Measurements from ENCODE around the gene YBEY. TPM values are rescaled to one million over a fixed set of nuclear protein-coding genes. Genes with fewer than 3 reads are reported as not detected.
"Not testable (repeated sequence)": the region's sequence is repeated elsewhere in the genome, so short reads cannot be mapped to it uniquely, and the experiment has no call there.

YBEY gene
- total RNA-seq, 1 experiment from 2014 or later, result 38.5 TPM

GRCh38 chr21:46297338-46298271, 11.5 kb downstream of the YBEY start:
- Histone ChIP-seq H3K27me3 (ENCODE audit: low read length) (no peaks in the 10 kb centered on the region), H3K9ac (ENCODE audit: low read length) (no peak overlapping the region), H3K9me3 (ENCODE audit: low read length) (no peaks in the 10 kb centered on the region), H3K36me3 (ENCODE audit: insufficient read depth, low read length) (peaks cover 6% of the 10 kb centered on the region), H3K27ac (ENCODE audit: low read length) (no peak overlapping the region), H4K20me1 (ENCODE audit: insufficient read depth, low read depth, low read length) (no peaks in the 10 kb centered on the region), H3K4me3 (ENCODE audit: low read length) (no peak overlapping the region), H3K4me1 (ENCODE audit: low read length) (peaks cover 8% of the 10 kb centered on the region), H3K79me2 (ENCODE audit: low read length) (no peaks in the 10 kb centered on the region), H3K9me2 (replicated peaks; ENCODE audit: insufficient read depth, low read length) (no peaks in the 10 kb centered on the region), H2AFZ (ENCODE audit: low read length) (no peak overlapping the region), H3K4me2 (ENCODE audit: low read depth, low read length, poor library complexity, severe bottlenecking) (no peak overlapping the region)
- no peak for DNase-seq

GRCh38 chr21:46299167-46299566, 13.0 kb downstream of the YBEY start:
- Histone ChIP-seq H3K9me2 (replicated peaks; ENCODE audit: insufficient read depth, low read length) (no peaks in the 10 kb centered on the region), H3K4me3 (ENCODE audit: low read length) (no peak overlapping the region), H3K27ac (ENCODE audit: low read length) (no peak overlapping the region), H3K9me3 (ENCODE audit: low read length) (no peaks in the 10 kb centered on the region), H3K4me2 (ENCODE audit: low read depth, low read length, poor library complexity, severe bottlenecking) (no peak overlapping the region), H3K79me2 (ENCODE audit: low read length) (no peaks in the 10 kb centered on the region), H3K36me3 (ENCODE audit: insufficient read depth, low read length) (peaks cover 6% of the 10 kb centered on the region), H2AFZ (ENCODE audit: low read length) (no peak overlapping the region), H3K27me3 (ENCODE audit: low read length) (no peaks in the 10 kb centered on the region), H3K4me1 (ENCODE audit: low read length) (peaks cover 8% of the 10 kb centered on the region), H4K20me1 (ENCODE audit: insufficient read depth, low read depth, low read length) (no peaks in the 10 kb centered on the region), H3K9ac (ENCODE audit: low read length) (no peak overlapping the region)
- DNase-seq, result no peak

GRCh38 chr21:46301759-46302158, 15.6 kb downstream of the YBEY start:
- Histone ChIP-seq H3K79me2 (ENCODE audit: low read length) (no peaks in the 10 kb centered on the region), H2AFZ (ENCODE audit: low read length) (no peak overlapping the region), H3K27ac (ENCODE audit: low read length) (no peak overlapping the region), H4K20me1 (ENCODE audit: insufficient read depth, low read depth, low read length) (no peaks in the 10 kb centered on the region), H3K9ac (ENCODE audit: low read length) (no peak overlapping the region), H3K27me3 (ENCODE audit: low read length) (no peaks in the 10 kb centered on the region), H3K4me1 (ENCODE audit: low read length) (no peaks in the 10 kb centered on the region), H3K9me3 (ENCODE audit: low read length) (no peaks in the 10 kb centered on the region), H3K4me3 (ENCODE audit: low read length) (no peak overlapping the region), H3K36me3 (ENCODE audit: insufficient read depth, low read length) (peaks cover 11% of the 10 kb centered on the region), H3K9me2 (replicated peaks; ENCODE audit: insufficient read depth, low read length) (no peaks in the 10 kb centered on the region), H3K4me2 (ENCODE audit: low read depth, low read length, poor library complexity, severe bottlenecking) (no peak overlapping the region)
- no peak for DNase-seq

GRCh38 chr21:46304437-46304836, 18.3 kb downstream of the YBEY start:
- H3K36me3 ChIP-seq (ENCODE audit: insufficient read depth, low read length), result peaks cover 12% of the 10 kb centered on the region
- no peak overlapping the region for H3K9ac ChIP-seq (ENCODE audit: low read length)
- no peak overlapping the region for H3K27ac ChIP-seq (ENCODE audit: low read length)
- H3K4me2 ChIP-seq (ENCODE audit: low read depth, low read length, poor library complexity, severe bottlenecking), result no peak overlapping the region
- H2AFZ ChIP-seq (ENCODE audit: low read length), result no peak overlapping the region
- no peaks in the 10 kb centered on the region for H3K27me3 ChIP-seq (ENCODE audit: low read length)
- H3K4me1 ChIP-seq (ENCODE audit: low read length), result no peaks in the 10 kb centered on the region
- no peaks in the 10 kb centered on the region for H4K20me1 ChIP-seq (ENCODE audit: insufficient read depth, low read depth, low read length)
- no peaks in the 10 kb centered on the region for H3K9me3 ChIP-seq (ENCODE audit: low read length)
- no peaks in the 10 kb centered on the region for H3K9me2 ChIP-seq (replicated peaks; ENCODE audit: insufficient read depth, low read length)
- no peak for DNase-seq
- no peak overlapping the region for H3K4me3 ChIP-seq (ENCODE audit: low read length)
- no peaks in the 10 kb centered on the region for H3K79me2 ChIP-seq (ENCODE audit: low read length)

- Histone ChIP-seq H3K4me2 (ENCODE audit: low read depth, low read length, poor library complexity, severe bottlenecking) (no peak overlapping the region), H3K27ac (ENCODE audit: low read length) (no peak overlapping the region), H3K9me3 (ENCODE audit: low read length) (no peaks in the 10 kb centered on the region), H2AFZ (ENCODE audit: low read length) (no peak overlapping the region), H3K36me3 (ENCODE audit: insufficient read depth, low read length) (peaks cover 13% of the 10 kb centered on the region; the same call in 1 of the 2 replicates), H3K79me2 (ENCODE audit: low read length) (no peaks in the 10 kb centered on the region), H3K9me2 (replicated peaks; ENCODE audit: insufficient read depth, low read length) (no peaks in the 10 kb centered on the region), H3K9ac (ENCODE audit: low read length) (no peak overlapping the region), H3K4me3 (ENCODE audit: low read length) (no peak overlapping the region), H4K20me1 (ENCODE audit: insufficient read depth, low read depth, low read length) (no peaks in the 10 kb centered on the region), H3K4me1 (ENCODE audit: low read length) (no peaks in the 10 kb centered on the region), H3K27me3 (ENCODE audit: low read length) (no peaks in the 10 kb centered on the region)
- DNase-seq, result no peak
These were observed 18.8 kb downstream of the YBEY start for GRCh38 chr21:46304955-46305354.

GRCh38 chr21:46307625-46308024, 21.5 kb downstream of the YBEY start:
- no peak overlapping the region for H3K9ac ChIP-seq (ENCODE audit: low read length)
- no peak overlapping the region for H3K27ac ChIP-seq (ENCODE audit: low read length)
- H3K9me2 ChIP-seq (replicated peaks; ENCODE audit: insufficient read depth, low read length), result no peaks in the 10 kb centered on the region
- H4K20me1 ChIP-seq (ENCODE audit: insufficient read depth, low read depth, low read length), result no peaks in the 10 kb centered on the region
- H3K79me2 ChIP-seq (ENCODE audit: low read length), result no peaks in the 10 kb centered on the region
- H3K27me3 ChIP-seq (ENCODE audit: low read length), result no peaks in the 10 kb centered on the region
- no peaks in the 10 kb centered on the region for H3K4me1 ChIP-seq (ENCODE audit: low read length)
- H2AFZ ChIP-seq (ENCODE audit: low read length), result no peak overlapping the region
- H3K4me3 ChIP-seq (ENCODE audit: low read length), result no peak overlapping the region
- H3K4me2 ChIP-seq (ENCODE audit: low read depth, low read length, poor library complexity, severe bottlenecking), result no peak overlapping the region
- DNase-seq, result no peak
- H3K9me3 ChIP-seq (ENCODE audit: low read length), result no peaks in the 10 kb centered on the region
- H3K36me3 ChIP-seq (ENCODE audit: insufficient read depth, low read length), result peaks cover 14% of the 10 kb centered on the region; the same call in 1 of the 2 replicates

- peaks cover 14% of the 10 kb centered on the region for H3K36me3 ChIP-seq (ENCODE audit: insufficient read depth, low read length)
- H3K4me3 ChIP-seq (ENCODE audit: low read length), result no peak overlapping the region
- H2AFZ ChIP-seq (ENCODE audit: low read length), result no peak overlapping the region
- H3K9ac ChIP-seq (ENCODE audit: low read length), result no peak overlapping the region
- H3K27ac ChIP-seq (ENCODE audit: low read length), result no peak overlapping the region
- no peak for DNase-seq
- H3K79me2 ChIP-seq (ENCODE audit: low read length), result no peaks in the 10 kb centered on the region
- H3K27me3 ChIP-seq (ENCODE audit: low read length), result no peaks in the 10 kb centered on the region
- no peaks in the 10 kb centered on the region for H3K9me3 ChIP-seq (ENCODE audit: low read length)
- H3K4me1 ChIP-seq (ENCODE audit: low read length), result no peaks in the 10 kb centered on the region
- no peak overlapping the region for H3K4me2 ChIP-seq (ENCODE audit: low read depth, low read length, poor library complexity, severe bottlenecking)
- H3K9me2 ChIP-seq (replicated peaks; ENCODE audit: insufficient read depth, low read length), result no peaks in the 10 kb centered on the region
- H4K20me1 ChIP-seq (ENCODE audit: insufficient read depth, low read depth, low read length), result no peaks in the 10 kb centered on the region
These were observed 22.3 kb downstream of the YBEY start for GRCh38 chr21:46308431-46308830.

- H2AFZ ChIP-seq (ENCODE audit: low read length); H3K36me3 ChIP-seq (ENCODE audit: insufficient read depth, low read length); DNase-seq; H4K20me1 ChIP-seq (ENCODE audit: insufficient read depth, low read depth, low read length); H3K9me2 ChIP-seq (replicated peaks; ENCODE audit: insufficient read depth, low read length); H3K9me3 ChIP-seq (ENCODE audit: low read length); H3K4me1 ChIP-seq (ENCODE audit: low read length); H3K27ac ChIP-seq (ENCODE audit: low read length); H3K4me3 ChIP-seq (ENCODE audit: low read length); H3K4me2 ChIP-seq (ENCODE audit: low read depth, low read length, poor library complexity, severe bottlenecking); H3K27me3 ChIP-seq (ENCODE audit: low read length); H3K79me2 ChIP-seq (ENCODE audit: low read length); H3K9ac ChIP-seq (ENCODE audit: low read length): not testable (repeated sequence)
These were observed 24.1 kb downstream of the YBEY start for GRCh38 chr21:46310260-46310659.
